Kidney (tissue), 14 donors: ENCODE data around the gene METTL24. TPM values are rescaled to one million over a fixed set of nuclear protein-coding genes. Genes with fewer than 3 reads are reported as not detected.
A peak's percentile ranks its signal among the peaks of the same experiment; 100 is the strongest.

Source experiments
- DNase-seq, 5 donors: peaks; one replicate each; pipeline ENCODE4 v3.0.0-alpha.2; 2013 to 2020
- FAIRE-seq: peaks from 2 replicates; lab custom pipeline; 2012; peaks lifted over from hg19 to GRCh38; lab: Jason Lieb, UNC
- H3K27ac ChIP-seq, 2 donors: one replicate each; pipeline ENCODE4 v1.7.0; 2013; ENCODE audit warnings: low read depth in 2 of 2, low read length in 2 of 2, inconsistent platforms in 1 of 2
- H3K27me3 ChIP-seq: one replicate; pipeline ENCODE4 v1.7.1; 2013; ENCODE audit warnings: low read length, inconsistent platforms; ENCODE audit not compliant: control insufficient read depth, insufficient read depth
- H3K36me3 ChIP-seq, 3 donors: one replicate each; pipeline versions ENCODE4 v1.7.0 to v1.7.1; 2013; ENCODE audit warnings: low read length in 3 of 3, control low read depth in 1 of 3, inconsistent platforms in 1 of 3; ENCODE audit not compliant: insufficient read depth in 3 of 3, control insufficient read depth in 2 of 3
- H3K4me1 ChIP-seq, 3 donors: one replicate each; pipeline versions ENCODE4 v1.7.0 to v1.7.1; 2013; ENCODE audit warnings: low read length in 3 of 3, inconsistent platforms in 1 of 3, low read depth in 1 of 3; ENCODE audit not compliant: control insufficient read depth in 2 of 3, insufficient read depth in 2 of 3
- H3K4me3 ChIP-seq, 3 donors: one replicate each; pipeline versions ENCODE4 v1.7.0 to v1.8.1; 2013; ENCODE audit warnings: low read length in 3 of 3, control low read depth in 1 of 3, inconsistent platforms in 1 of 3
- H3K9ac ChIP-seq, 3 donors: one replicate each; pipeline versions ENCODE4 v1.7.0 to v1.7.1; 2013; ENCODE audit warnings: low read length in 3 of 3, control low read depth in 1 of 3, inconsistent platforms in 1 of 3
- H3K9me3 ChIP-seq, 3 donors: one replicate each; pipeline versions ENCODE4 v1.7.0 to v1.7.1; 2013; ENCODE audit warnings: low read length in 3 of 3, control low read depth in 1 of 3, inconsistent platforms in 1 of 3; ENCODE audit not compliant: control insufficient read depth in 2 of 3, insufficient read depth in 1 of 3
- intact Hi-C: fragments of 100-400 bp; cut with DNase I; formaldehyde crosslinking; loops from one replicate; pipeline ENCODE4 v1.11.1; 2022
- polyA plus RNA-seq: library from polyadenylated mRNA; stranded (reverse); fragments of 350-450 nt; fragmentation: Illumina TruSeq; extraction: RNeasy Lipid Tissue Mini Kit (QIAGEN cat#74804); gene quantifications from one replicate; pipeline ENCODE4 v1.2.3, GENCODE V29; 2014; ENCODE audit warnings: low read depth, low replicate concordance; ENCODE audit not compliant: insufficient read depth
- total RNA-seq: library from RNA; stranded (reverse); fragmentation: NEBNext Ultra II Directional; extraction: Animal tissue kit (Norgen Biotek cat#: 25700); gene quantifications from one replicate; pipeline ENCODE4 v1.2.1, GENCODE V29; 2021
- TF ChIP-seq, protein P1 (sequence below): IDR thresholded peaks from 3 replicates; pipeline ENCODE4 v1.5.1; 2012; ENCODE audit warnings: mild to moderate bottlenecking, moderate library complexity, borderline replicate concordance; ENCODE audit not compliant: insufficient read depth; ENCODE audit errors: extremely low read depth
- donor health status: control.
- donor health status: control.
- donor health status: control.
- donor health status: control.
- donor health status: control.
- donor health status: DM: yes; HTN: yes; CAD: no.
- donor health status: Normal renal cell carcinoma (clear cell type).

METTL24 gene
- total and polyA plus RNA-seq, 2 donors from 2014 or later: 1.4 to 3.5 TPM

DNA sequence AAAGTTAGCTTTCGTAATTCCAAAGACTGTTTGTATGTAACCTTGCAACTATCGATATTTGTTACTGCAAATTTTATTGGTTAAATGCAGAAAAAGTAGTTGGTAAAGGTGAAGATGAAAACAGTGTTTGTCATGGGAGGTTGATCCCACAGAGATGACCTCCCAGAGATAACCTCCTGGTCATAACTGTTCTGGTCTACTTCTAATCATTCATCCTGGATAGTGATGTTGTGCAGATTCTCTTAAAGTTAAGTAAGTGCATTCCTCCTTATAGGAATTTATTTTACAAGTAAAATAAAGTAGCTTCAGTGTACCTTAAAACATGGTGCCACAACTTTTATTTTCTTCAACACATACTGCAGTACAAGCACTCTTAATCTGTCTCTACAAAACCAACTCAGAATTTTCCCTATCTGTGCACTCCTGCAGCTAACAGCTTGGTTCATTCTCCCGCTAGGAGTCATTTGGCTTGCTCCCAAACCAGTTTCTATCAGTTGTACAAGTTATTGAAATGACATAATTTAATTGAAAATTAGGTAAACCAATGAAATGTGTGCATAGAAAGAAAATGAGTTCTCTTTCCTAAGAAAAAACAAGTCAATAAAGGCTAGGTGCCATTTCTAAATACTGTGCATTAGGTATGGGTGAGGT is 19.2 kb downstream of the METTL24 start:
- no peaks in the 10 kb centered on the region for H3K9me3 ChIP-seq
- H3K27me3 ChIP-seq: no peaks in the 10 kb centered on the region
- H3K36me3 ChIP-seq: no peaks in the 10 kb centered on the region
- intact Hi-C loops: no loop called here
- TF ChIP-seq, protein P1, sequence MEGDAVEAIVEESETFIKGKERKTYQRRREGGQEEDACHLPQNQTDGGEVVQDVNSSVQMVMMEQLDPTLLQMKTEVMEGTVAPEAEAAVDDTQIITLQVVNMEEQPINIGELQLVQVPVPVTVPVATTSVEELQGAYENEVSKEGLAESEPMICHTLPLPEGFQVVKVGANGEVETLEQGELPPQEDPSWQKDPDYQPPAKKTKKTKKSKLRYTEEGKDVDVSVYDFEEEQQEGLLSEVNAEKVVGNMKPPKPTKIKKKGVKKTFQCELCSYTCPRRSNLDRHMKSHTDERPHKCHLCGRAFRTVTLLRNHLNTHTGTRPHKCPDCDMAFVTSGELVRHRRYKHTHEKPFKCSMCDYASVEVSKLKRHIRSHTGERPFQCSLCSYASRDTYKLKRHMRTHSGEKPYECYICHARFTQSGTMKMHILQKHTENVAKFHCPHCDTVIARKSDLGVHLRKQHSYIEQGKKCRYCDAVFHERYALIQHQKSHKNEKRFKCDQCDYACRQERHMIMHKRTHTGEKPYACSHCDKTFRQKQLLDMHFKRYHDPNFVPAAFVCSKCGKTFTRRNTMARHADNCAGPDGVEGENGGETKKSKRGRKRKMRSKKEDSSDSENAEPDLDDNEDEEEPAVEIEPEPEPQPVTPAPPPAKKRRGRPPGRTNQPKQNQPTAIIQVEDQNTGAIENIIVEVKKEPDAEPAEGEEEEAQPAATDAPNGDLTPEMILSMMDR: no peak
- H3K9ac ChIP-seq: no peak overlapping the region
- no peak overlapping the region for H3K4me3 ChIP-seq
- DNase-seq: peak in 1 of 5 donors; percentile 25
- no peaks in the 10 kb centered on the region for H3K4me1 ChIP-seq
- no peak overlapping the region for H3K27ac ChIP-seq
- FAIRE-seq: no peak

DNA sequence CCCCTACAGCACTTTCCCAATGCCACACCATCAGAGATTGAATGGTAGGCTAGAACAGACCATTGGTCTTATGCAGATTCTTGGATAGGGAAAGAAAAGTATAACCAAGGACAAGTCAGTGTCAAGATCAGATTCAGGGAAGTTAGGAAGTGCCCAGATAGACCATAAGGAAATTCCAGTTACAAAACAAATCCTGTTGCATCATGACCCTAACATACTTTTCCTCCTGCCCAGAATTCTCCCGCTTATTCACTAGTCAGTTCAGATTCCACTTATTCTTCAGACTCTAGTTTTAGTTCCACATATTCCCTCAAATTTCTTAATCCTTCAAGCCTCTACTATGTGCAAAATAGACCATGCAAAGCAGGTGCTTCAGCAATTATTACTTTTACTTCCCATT is 20.7 kb downstream of the METTL24 start:
- no peaks in the 10 kb centered on the region for H3K27me3 ChIP-seq
- DNase-seq: no peak
- no peaks in the 10 kb centered on the region for H3K9me3 ChIP-seq
- H3K4me3 ChIP-seq: no peak overlapping the region
- no peaks in the 10 kb centered on the region for H3K36me3 ChIP-seq
- H3K27ac ChIP-seq: no peak overlapping the region
- TF ChIP-seq, protein P1: no peak
- H3K4me1 ChIP-seq: no peaks in the 10 kb centered on the region
- intact Hi-C loops: no loop called here
- H3K9ac ChIP-seq: no peak overlapping the region
- no peak for FAIRE-seq

GRCh38 chr6:110334423-110335180 is 23.5 kb downstream of the METTL24 start:
- TF ChIP-seq, protein P1: no peak
- FAIRE-seq: no peak

More at GRCh38 chr6:110334423-110335180, 23.5 kb downstream of the METTL24 start:
- Histone ChIP-seq H3K9ac (no peak overlapping the region), H3K4me3 (no peak overlapping the region), H3K4me1 (peaks cover 0 to 4% (median 2%) of the 10 kb centered on the region in 3 donors), H3K36me3 (no peaks in the 10 kb centered on the region), H3K27me3 (no peaks in the 10 kb centered on the region), H3K27ac (no peak overlapping the region), H3K9me3 (no peaks in the 10 kb centered on the region)
- intact Hi-C loops: no loop called here
- DNase-seq: peak in 1 of 5 donors; percentile 63
